ENCODE measurements around the gene MAEA. TPM values are rescaled to one million over a fixed set of nuclear protein-coding genes. Genes with fewer than 3 reads are reported as not detected.

Gene MAEA
- total and polyA plus RNA-seq, 9 of the 15 experiments (the other 6 are each of a cell fraction or from before 2014, with no cell fraction given): 2.1 to 86.5 (median 45.0) TPM

DNA sequence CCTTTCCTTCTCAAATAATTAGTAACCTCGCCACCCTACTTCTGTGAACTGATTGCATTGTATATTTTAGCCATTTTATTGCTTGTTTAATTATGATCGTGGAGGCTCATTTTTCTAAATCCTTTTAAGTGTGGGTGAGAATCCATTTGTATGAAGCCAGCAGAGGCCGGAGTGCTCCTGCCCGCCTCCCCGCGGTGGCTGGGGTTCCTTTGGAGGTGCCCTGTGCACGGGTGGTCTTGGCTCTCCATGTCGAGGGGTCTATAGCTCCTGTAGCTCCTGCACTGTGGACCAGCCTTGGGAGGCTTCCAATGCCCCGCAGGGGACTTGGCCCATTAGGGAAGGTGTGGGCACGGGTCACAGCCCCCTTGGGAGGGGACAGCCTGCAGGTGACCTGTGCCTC, 72.4 kb downstream of the MAEA start (continued):
- no peak for TF ChIP-seq AFF1 (IDR thresholded peaks at IDR 0.05; ENCODE audit: low read depth in 1 of 2, partially characterized antibody in 2 of 2)
- TF ChIP-seq HNRNPUL1 (IDR thresholded peaks at IDR 0.05; ENCODE audit: low read length): no peak
- TF ChIP-seq SOX6 (IDR thresholded peaks at IDR 0.05): no peak

DNA sequence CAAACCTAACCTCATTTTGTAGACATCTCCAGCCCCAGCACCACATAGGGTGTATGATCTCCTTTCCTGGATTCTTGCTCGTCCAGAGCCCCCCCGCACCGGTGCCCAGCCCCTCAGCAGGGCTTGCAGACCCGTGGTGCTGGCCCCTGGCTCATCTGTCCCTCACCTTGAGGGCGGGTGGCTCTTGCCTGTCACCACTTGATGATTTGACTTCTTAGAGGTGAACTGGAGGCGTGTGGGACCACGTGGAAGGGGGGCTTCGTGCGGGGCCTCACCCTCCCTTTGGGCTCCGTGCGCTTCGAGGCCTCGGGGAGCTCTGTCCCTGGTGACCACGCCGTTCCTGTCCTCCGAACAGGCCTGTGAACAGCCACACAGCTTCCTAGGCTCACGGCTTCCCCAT, 72.8 kb downstream of the MAEA start:
- POLR2A ChIA-PET: interaction anchor here (0.9 kb wide), 1 partner anchor 11 kb away, joined by 3 read pairs; no protein-coding TSS in a partner anchor
- TF ChIP-seq, protein P1, sequence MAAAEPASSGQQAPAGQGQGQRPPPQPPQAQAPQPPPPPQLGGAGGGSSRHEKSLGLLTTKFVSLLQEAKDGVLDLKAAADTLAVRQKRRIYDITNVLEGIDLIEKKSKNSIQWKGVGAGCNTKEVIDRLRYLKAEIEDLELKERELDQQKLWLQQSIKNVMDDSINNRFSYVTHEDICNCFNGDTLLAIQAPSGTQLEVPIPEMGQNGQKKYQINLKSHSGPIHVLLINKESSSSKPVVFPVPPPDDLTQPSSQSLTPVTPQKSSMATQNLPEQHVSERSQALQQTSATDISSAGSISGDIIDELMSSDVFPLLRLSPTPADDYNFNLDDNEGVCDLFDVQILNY (CRISPR knock-in tag; IDR thresholded peaks at IDR 0.05): no peak
- TF ChIP-seq MYBL2 (IDR thresholded peaks at IDR 0.05; ENCODE audit: low read depth): no peak
- TF ChIP-seq MYBL2 (CRISPR knock-in tag; IDR thresholded peaks at IDR 0.05; ENCODE audit: borderline replicate concordance): no peak
- TF ChIP-seq PREB (CRISPR knock-in tag; IDR thresholded peaks at IDR 0.05): no peak
- no peak for TF ChIP-seq NBN (IDR thresholded peaks at IDR 0.05; ENCODE audit: low read depth)
- TF ChIP-seq FOXK2 (conservative IDR thresholded peaks at IDR 0.05 in 1 of 2, IDR thresholded peaks at IDR 0.05 in 1 of 2; ENCODE audit: low read depth in 2 of 2): no peak
- TF ChIP-seq POLR3A (IDR thresholded peaks at IDR 0.05; ENCODE audit: borderline replicate concordance, extremely low read depth, insufficient read depth, insufficient read length): no peak
- TF ChIP-seq ETV1 (tag; conservative IDR thresholded peaks at IDR 0.05; ENCODE audit: low read depth): no peak
- TF ChIP-seq ELF2 (CRISPR knock-in tag; IDR thresholded peaks at IDR 0.05): no peak
- no peak for TF ChIP-seq SPI1 (IDR thresholded peaks at IDR 0.05; ENCODE audit: borderline replicate concordance, low read depth, low read length)
- TF ChIP-seq, protein P2, sequence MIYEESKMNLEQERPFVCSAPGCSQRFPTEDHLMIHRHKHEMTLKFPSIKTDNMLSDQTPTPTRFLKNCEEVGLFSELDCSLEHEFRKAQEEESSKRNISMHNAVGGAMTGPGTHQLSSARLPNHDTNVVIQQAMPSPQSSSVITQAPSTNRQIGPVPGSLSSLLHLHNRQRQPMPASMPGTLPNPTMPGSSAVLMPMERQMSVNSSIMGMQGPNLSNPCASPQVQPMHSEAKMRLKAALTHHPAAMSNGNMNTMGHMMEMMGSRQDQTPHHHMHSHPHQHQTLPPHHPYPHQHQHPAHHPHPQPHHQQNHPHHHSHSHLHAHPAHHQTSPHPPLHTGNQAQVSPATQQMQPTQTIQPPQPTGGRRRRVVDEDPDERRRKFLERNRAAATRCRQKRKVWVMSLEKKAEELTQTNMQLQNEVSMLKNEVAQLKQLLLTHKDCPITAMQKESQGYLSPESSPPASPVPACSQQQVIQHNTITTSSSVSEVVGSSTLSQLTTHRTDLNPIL (CRISPR knock-in tag; IDR thresholded peaks at IDR 0.05): no peak
- no peak for TF ChIP-seq SMARCA4 (IDR thresholded peaks at IDR 0.05)
- no peak for FAIRE-seq
- CTCF ChIA-PET (ENCODE audit: low intra/inter-chr PET ratio): no interaction called here
- Histone ChIP-seq H3K9me1 (ENCODE audit: control insufficient read depth, insufficient read depth, low read length) (peaks cover 5% of the 10 kb centered on the region), H3K27ac (ENCODE audit: extremely low read depth, low read depth, low read length) (no peak overlapping the region), H4K20me1 (replicated peaks; ENCODE audit: control insufficient read depth, insufficient read depth, low read length) (no peaks in the 10 kb centered on the region), H3K36me3 (ENCODE audit: control insufficient read depth, insufficient read depth, low read length) (peaks cover under 1% of the 10 kb centered on the region; the same call in 1 of the 3 replicates), H3K4me2 (ENCODE audit: insufficient read depth, low read length) (no peak overlapping the region), H3K9me3 (replicated peaks; ENCODE audit: control insufficient read depth, insufficient read depth, low read depth, low read length) (no peaks in the 10 kb centered on the region), H3K4me1 (replicated peaks in 1 of 2; ENCODE audit: control insufficient read depth in 2 of 2, insufficient read depth in 2 of 2, low read length in 2 of 2) (peaks cover 0 to 33% of the 10 kb centered on the region in 2 experiments; a peak in 2 of 5 replicates), H3K79me2 (ENCODE audit: control insufficient read depth, insufficient read depth, low read length) (no peaks in the 10 kb centered on the region), H3K27me3 (ENCODE audit: control insufficient read depth in 2 of 2, insufficient read depth in 2 of 2, low read length in 2 of 2) (no peaks in the 10 kb centered on the region), H2AFZ (ENCODE audit: low read depth, low read length) (no peak overlapping the region), H3K9ac (ENCODE audit: insufficient read depth in 1 of 2, low read depth in 2 of 2, low read length in 2 of 2) (no peak overlapping the region; a peak in 1 of 4 replicates), H3K4me3 (no peak overlapping the region)
- WGBS (ENCODE audit: insufficient coverage, low coverage, missing lambda C conversion rate): 75% methylated on average over 10 of the region's 17 CpGs
- in situ Hi-C loops (cut with MboI): no loop called here
- no peak for DNase-seq (ENCODE audit: extremely low read depth in 1 of 4, low spot score in 3 of 4)
- ATAC-seq: no peak
- no TSS peak for BruUV-seq (replicated peaks)
- intact Hi-C loops (cut with micrococcal nuclease): no loop called here
